AG04449 (cell line): ENCODE results near the gene NOXA1.

Source experiments
- CTCF ChIA-PET: fragments of 350-600 bp; formaldehyde crosslinking; extraction: SDS; loops from one replicate; lab custom pipeline; 2021; ENCODE audit warnings: antibody characterized with exemption; lab: Yijun Ruan, JAX
- POLR2A ChIA-PET: fragments of 400-600, 350-600 bp; formaldehyde crosslinking; extraction: SDS; loops from one replicate; lab custom pipeline; 2020; ENCODE audit warnings: antibody characterized with exemption, inconsistent platforms; lab: Yijun Ruan, JAX
- DNase-seq: peaks from one replicate; pipeline ENCODE4 v3.0.0-alpha.2; 2010; ENCODE audit warnings: low read depth, low spot score
- H3K4me3 ChIP-seq: 2 replicates; pipeline ENCODE4 v1.5.1; 2011; ENCODE audit warnings: low read depth, mild to moderate bottlenecking, control low read depth, low read length
- TF ChIP-seq, protein P1 (sequence below): IDR thresholded peaks from one replicate; pipeline ENCODE4 v1.5.1; 2011; ENCODE audit warnings: mild to moderate bottlenecking, moderate library complexity, low read length, control low read depth, inconsistent platforms; ENCODE audit not compliant: insufficient read depth; ENCODE audit errors: missing control alignments

NOXA1 gene

DNA sequence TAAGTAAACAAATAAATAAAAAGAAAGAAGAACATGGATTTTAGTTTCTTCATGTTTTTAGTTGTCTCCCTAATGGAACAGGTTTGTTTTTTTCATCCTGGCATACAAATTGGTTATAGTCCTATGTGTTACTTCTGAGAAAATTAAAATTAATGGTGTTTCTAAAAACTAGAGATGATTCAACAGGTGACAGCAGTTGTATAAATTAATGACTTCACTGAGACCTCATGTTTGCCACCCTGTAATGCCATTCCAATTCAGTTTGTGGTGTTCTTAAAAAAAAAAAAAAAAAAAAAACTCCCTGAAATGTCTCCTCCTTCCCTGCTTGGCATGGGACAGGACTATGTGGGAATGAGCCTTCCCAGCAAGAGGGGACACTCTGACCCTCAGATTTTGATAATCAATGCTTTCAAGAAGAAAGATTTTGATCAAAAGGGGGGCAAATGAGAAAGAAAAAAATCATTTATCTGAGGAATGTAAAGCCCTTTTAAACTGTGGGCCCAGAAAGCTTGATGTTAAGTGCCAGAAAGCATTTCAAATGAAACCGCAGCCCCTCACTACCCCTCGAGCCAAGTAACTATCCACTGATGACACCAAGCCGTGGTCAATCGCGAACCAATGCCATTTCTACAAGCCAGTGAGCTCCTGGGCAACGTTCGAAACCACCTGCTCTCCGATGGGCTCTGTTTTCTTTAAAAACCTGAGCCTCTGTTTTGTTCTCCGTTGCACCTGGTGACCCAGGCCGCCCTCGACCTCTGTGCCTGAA, 1.2 kb upstream of the NOXA1 start:
- ChIA-PET CTCF (interaction anchor here (0.6 to 4.0 kb wide), 20 partner anchors 10 to 196 kb away, joined by 3 to 41 read pairs (median 6); partner anchors contain the start of gene NRARP), POLR2A (no interaction called here)
- DNase-seq = no peak
- TF ChIP-seq, protein P1, sequence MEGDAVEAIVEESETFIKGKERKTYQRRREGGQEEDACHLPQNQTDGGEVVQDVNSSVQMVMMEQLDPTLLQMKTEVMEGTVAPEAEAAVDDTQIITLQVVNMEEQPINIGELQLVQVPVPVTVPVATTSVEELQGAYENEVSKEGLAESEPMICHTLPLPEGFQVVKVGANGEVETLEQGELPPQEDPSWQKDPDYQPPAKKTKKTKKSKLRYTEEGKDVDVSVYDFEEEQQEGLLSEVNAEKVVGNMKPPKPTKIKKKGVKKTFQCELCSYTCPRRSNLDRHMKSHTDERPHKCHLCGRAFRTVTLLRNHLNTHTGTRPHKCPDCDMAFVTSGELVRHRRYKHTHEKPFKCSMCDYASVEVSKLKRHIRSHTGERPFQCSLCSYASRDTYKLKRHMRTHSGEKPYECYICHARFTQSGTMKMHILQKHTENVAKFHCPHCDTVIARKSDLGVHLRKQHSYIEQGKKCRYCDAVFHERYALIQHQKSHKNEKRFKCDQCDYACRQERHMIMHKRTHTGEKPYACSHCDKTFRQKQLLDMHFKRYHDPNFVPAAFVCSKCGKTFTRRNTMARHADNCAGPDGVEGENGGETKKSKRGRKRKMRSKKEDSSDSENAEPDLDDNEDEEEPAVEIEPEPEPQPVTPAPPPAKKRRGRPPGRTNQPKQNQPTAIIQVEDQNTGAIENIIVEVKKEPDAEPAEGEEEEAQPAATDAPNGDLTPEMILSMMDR = no peak
- peak overlapping the region; percentile 72 for H3K4me3 ChIP-seq

DNA sequence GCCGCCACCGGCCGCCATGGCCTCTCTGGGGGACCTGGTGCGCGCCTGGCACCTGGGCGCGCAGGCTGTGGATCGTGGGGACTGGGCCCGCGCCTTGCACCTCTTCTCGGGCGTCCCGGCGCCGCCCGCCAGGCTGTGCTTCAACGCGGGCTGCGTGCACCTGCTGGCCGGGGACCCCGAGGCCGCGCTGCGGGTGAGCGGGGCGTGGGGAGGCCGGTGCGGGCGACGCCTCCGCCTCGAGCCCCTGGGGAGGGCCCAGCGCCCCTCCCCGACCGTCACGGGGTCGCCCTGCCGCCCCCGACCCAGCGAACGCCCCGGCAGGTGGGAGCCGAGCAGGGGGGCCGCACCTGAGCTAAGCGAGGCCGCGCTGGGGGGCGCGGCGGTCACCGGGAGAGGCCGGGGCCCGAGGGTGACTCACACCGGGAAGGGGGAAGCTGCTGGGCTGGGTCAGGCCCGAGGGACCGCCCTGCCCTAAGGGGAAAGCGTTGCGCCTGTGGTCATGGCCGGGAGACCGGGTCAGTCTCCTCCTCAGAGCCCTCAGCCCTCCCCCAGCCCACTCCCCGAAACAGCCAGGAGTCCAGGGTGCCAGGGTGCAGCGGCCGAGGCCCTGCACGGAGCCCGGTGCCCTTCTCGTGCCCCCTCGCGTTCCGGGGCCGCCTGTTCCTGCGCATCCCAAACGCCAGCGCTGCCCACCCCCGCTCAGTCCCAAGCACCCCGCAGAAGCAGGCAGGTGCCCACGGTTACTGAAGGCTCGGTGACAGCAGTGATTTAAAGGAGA, 510 bp downstream of the NOXA1 start:
- TF ChIP-seq, protein P1 = no peak
- CTCF ChIA-PET = interaction anchor here (0.8 to 4.0 kb wide), 17 partner anchors 9 to 187 kb away, joined by 3 to 41 read pairs (median 6); partner anchors contain the start of gene TOR4A
- DNase-seq = no peak
- peak overlapping the region; percentile 72 for H3K4me3 ChIP-seq
- POLR2A ChIA-PET = interaction anchor here (0.6 to 0.9 kb wide), 7 partner anchors 8 to 183 kb away, joined by 3 to 6 read pairs (median 3); partner anchors contain the start of gene TUBB4B

DNA sequence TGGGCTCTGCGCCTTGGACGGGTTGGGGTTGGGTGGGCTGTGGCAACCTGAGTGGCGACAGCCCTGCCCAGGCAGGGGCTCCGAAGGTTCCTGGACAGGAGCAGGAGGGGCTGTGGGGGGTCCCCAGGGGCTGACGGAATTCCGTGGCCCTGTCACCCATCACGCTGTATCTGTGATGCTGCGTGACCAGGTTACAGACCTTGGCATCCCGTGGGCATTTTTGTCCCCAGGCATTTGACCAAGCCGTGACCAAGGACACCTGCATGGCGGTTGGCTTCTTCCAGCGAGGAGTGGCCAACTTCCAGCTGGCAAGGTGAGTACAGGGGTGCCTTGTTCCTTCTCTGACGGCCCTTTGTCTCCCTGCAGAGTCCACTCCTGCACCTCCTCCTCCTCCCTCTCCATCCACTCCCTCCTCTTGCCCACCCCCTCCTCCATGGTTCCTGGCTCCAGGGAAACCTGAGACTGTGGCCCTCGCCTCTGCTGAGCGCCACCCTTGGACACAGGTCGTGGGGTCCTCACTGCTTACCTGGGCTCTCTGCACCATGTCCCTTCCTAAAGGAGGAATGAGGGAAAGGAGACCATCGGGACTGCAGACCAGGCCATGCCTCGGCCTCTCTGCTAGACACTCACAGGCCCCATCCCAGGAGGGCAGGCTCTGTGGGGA, 3.0 kb downstream of the NOXA1 start:
- H3K4me3 ChIP-seq = no peak overlapping the region
- POLR2A ChIA-PET = no interaction called here
- CTCF ChIA-PET = interaction anchor here (3.6 kb wide), 1 partner anchor 29 kb away, joined by 25 read pairs; no protein-coding TSS in a partner anchor
- TF ChIP-seq, protein P1 = no peak
- no peak for DNase-seq

DNA sequence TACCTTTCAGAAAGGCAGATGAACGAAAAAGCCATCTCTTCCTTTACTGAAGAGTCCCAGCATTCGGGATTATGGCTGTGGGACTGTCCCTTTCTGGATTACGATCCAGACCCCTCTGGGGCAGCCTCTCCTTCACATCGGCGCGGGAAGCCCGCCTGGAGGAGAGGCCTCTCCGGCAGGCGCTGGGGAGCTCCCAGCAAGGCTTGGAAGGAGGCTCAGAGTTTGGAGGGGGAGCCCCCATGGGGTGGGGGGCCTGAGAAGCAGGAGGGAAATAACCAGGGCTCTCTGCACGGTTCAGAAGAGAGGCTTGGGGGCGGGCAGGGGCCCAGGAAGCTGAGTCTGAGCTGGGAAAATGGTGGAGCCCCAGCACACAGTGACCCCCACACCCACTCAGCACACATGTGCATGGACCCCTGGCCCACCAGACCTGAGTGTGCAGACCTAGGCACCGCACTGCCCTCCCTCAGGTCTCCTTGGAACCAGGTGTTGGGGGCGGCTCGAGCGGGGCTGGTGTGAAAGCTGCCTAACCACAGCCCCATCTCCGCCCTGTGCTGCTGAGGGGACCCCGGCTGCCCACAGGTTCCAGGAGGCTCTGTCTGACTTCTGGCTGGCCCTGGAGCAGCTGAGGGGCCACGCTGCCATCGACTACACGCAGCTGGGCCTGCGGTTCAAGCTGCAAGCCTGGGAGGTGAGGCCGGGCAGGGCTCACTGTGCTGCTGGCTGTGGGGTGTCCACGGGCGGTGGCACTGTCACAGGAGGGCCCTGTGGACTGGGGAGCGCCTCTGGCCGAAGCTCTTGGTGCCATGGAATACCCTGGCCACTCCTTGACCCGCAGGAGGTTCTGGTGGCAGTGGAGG, 4.5 kb downstream of the NOXA1 start:
- TF ChIP-seq, protein P1 = no peak
- no peak for DNase-seq
- CTCF ChIA-PET = interaction anchor here (0.6 to 0.7 kb wide), 2 partner anchors 16 to 165 kb away, joined by 3 read pairs; no protein-coding TSS in a partner anchor
- no peak overlapping the region for H3K4me3 ChIP-seq
- POLR2A ChIA-PET = no interaction called here

DNA sequence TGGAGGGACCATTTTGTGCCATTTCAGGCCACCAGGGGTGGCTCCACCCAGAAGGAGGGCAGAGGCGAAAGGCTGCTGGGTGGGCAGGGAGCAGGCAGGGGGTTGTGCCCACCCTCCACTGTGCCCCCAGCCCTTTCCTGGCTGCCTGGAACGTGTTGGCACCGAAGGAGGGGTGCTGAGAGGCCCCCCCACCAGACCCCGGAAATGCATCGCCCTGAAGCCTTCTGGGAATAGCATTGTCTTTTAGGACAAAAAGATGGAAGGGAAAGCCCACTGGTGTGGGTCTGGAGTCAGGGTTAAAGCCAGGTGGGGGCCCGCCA, 5.1 kb downstream of the NOXA1 start:
- ChIA-PET POLR2A (no interaction called here), CTCF (no interaction called here)
- no peak for DNase-seq
- TF ChIP-seq, protein P1 = no peak
- H3K4me3 ChIP-seq = no peak overlapping the region
